Stimulated activated CD4-positive, alpha-beta T cell treated with anti-CD3 and anti-CD28 coated beads, Interleukin-4, amount 100 ng/mL, for 48 hours (primary cell): ENCODE measurements around the gene PEPD.

ENCODE experiments used
- DNase-seq, 2 donors: peaks; one replicate each; pipeline ENCODE4 v3.0.0-alpha.2; 2020; ENCODE audit warnings: low read depth in 2 of 2

Gene PEPD

GRCh38 chr19:33473653-33474305 lies 47.8 kb downstream of the PEPD start:
- DNase-seq: no peak

- DNase-seq: no peak
Observed at GRCh38 chr19:33472691-33473652, 48.6 kb downstream of the PEPD start.

- no peak for DNase-seq
Observed at GRCh38 chr19:33472226-33472625, 49.4 kb downstream of the PEPD start.

GRCh38 chr19:33471111-33471996 lies 50.2 kb downstream of the PEPD start:
- DNase-seq: no peak

- DNase-seq: no peak
Observed at GRCh38 chr19:33470686-33471085, 50.9 kb downstream of the PEPD start.

- no peak for DNase-seq
Observed at GRCh38 chr19:33470040-33470330, 51.6 kb downstream of the PEPD start.

- no peak for DNase-seq
Observed at GRCh38 chr19:33469171-33470039, 52.2 kb downstream of the PEPD start.

GRCh38 chr19:33468361-33469170 lies 53.0 kb downstream of the PEPD start:
- DNase-seq: no peak

GRCh38 chr19:33467851-33468250 lies 53.7 kb downstream of the PEPD start:
- DNase-seq: no peak

GRCh38 chr19:33465834-33466233 lies 55.8 kb downstream of the PEPD start:
- DNase-seq: no peak

- no peak for DNase-seq
Observed at GRCh38 chr19:33465371-33465770, 56.2 kb downstream of the PEPD start.

- no peak for DNase-seq
Observed at GRCh38 chr19:33464733-33465115, 56.9 kb downstream of the PEPD start.

GRCh38 chr19:33464010-33464732 lies 57.4 kb downstream of the PEPD start:
- no peak for DNase-seq

GRCh38 chr19:33463199-33463598 lies 58.4 kb downstream of the PEPD start:
- no peak for DNase-seq

GRCh38 chr19:33462112-33462791 lies 59.3 kb downstream of the PEPD start:
- DNase-seq: no peak

GRCh38 chr19:33461256-33462111 lies 60.1 kb downstream of the PEPD start:
- DNase-seq: no peak

GRCh38 chr19:33460221-33460908 lies 61.2 kb downstream of the PEPD start:
- DNase-seq: no peak
